BLaER1 (cell line): ENCODE results near the gene RASSF3.

ENCODE experiments used
- H3K27ac ChIP-seq: shearing (Covaris generic); formaldehyde crosslinking; 2 replicates; pipeline ENCODE4 v1.8.1; 2022
- H3K27me3 ChIP-seq: shearing (Covaris generic); formaldehyde crosslinking; 2 replicates; pipeline ENCODE4 v1.8.1; 2022
- H3K36me3 ChIP-seq: shearing (Covaris generic); formaldehyde crosslinking; 2 replicates; pipeline ENCODE4 v1.8.1; 2022
- H3K4me1 ChIP-seq: shearing (Covaris generic); formaldehyde crosslinking; 2 replicates; pipeline ENCODE4 v1.8.1; 2022
- H3K4me2 ChIP-seq: shearing (Covaris generic); formaldehyde crosslinking; 2 replicates; pipeline ENCODE4 v1.8.1; 2022
- H3K4me3 ChIP-seq: shearing (Covaris generic); formaldehyde crosslinking; 2 replicates; pipeline ENCODE4 v1.8.1; 2022
- H3K9ac ChIP-seq: shearing (Covaris generic); formaldehyde crosslinking; 2 replicates; pipeline ENCODE4 v1.8.1; 2022
- H3K9me3 ChIP-seq: shearing (Covaris generic); formaldehyde crosslinking; 2 replicates; pipeline ENCODE4 v1.8.1; 2022
- H4K20me1 ChIP-seq: shearing (Covaris generic); formaldehyde crosslinking; 2 replicates; pipeline ENCODE4 v1.8.1; 2022
- Cebpa-rat ChIP-seq: shearing (Covaris generic); IDR thresholded peaks from 2 replicates; pipeline ENCODE4 v1.8.1; 2022

RASSF3 gene

GRCh38 chr12:64745259-64745807, 135.0 kb downstream of the RASSF3 start:
- no peak for TF ChIP-seq Cebpa-rat
- H3K27ac ChIP-seq, result no peak overlapping the region
- H3K9me3 ChIP-seq, result no peaks in the 10 kb centered on the region
- no peaks in the 10 kb centered on the region for H3K27me3 ChIP-seq
- no peaks in the 10 kb centered on the region for H3K4me1 ChIP-seq
- no peak overlapping the region for H3K4me2 ChIP-seq
- H3K36me3 ChIP-seq, result peaks cover 83% of the 10 kb centered on the region
- H3K9ac ChIP-seq, result no peak overlapping the region
- no peak overlapping the region for H3K4me3 ChIP-seq
- no peaks in the 10 kb centered on the region for H4K20me1 ChIP-seq

- peaks cover 85% of the 10 kb centered on the region for H3K36me3 ChIP-seq
- no peak for TF ChIP-seq Cebpa-rat
- H3K4me2 ChIP-seq, result no peak overlapping the region
- no peaks in the 10 kb centered on the region for H3K27me3 ChIP-seq
- H3K4me3 ChIP-seq, result no peak overlapping the region
- no peak overlapping the region for H3K27ac ChIP-seq
- no peaks in the 10 kb centered on the region for H3K4me1 ChIP-seq
- H3K9ac ChIP-seq, result no peak overlapping the region
- no peaks in the 10 kb centered on the region for H4K20me1 ChIP-seq
- H3K9me3 ChIP-seq, result no peaks in the 10 kb centered on the region
These were observed 135.7 kb downstream of the RASSF3 start for GRCh38 chr12:64745980-64746379.

GRCh38 chr12:64746663-64747062, 136.4 kb downstream of the RASSF3 start:
- Histone ChIP-seq H3K9ac (no peak overlapping the region), H3K4me2 (no peak overlapping the region), H3K27ac (no peak overlapping the region), H3K4me1 (no peaks in the 10 kb centered on the region), H4K20me1 (no peaks in the 10 kb centered on the region), H3K4me3 (no peak overlapping the region), H3K27me3 (no peaks in the 10 kb centered on the region), H3K9me3 (no peaks in the 10 kb centered on the region), H3K36me3 (peaks cover 85% of the 10 kb centered on the region)
- TF ChIP-seq Cebpa-rat, result no peak
